Retina (tissue), 1 donor: ENCODE results near the gene ATP6V1G1.

Experiments used
- DNase-seq: peaks from one replicate; pipeline ENCODE4 v3.0.0-alpha.2; 2016

The ATP6V1G1 gene

DNA sequence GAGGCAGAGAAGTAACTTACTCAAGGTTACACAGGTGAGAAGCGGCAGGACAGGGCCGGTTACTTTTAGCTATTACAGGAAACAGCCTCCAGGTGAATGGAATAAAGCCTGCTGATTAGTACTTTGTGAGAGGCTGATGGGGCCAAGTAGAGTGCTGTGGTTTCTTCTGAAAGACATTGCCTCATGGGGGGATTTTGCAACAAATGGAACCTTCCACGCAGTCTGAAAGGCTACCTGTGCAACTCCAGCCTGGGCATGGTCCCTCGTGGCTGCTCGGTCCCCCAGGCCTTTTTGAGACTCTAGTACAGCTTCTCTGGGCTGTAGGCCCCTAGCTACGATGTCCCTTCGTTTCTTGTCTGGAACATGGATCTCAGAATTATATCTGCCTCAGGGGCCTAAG lies 25.5 kb downstream of the ATP6V1G1 start:
- DNase-seq, result no peak

DNA sequence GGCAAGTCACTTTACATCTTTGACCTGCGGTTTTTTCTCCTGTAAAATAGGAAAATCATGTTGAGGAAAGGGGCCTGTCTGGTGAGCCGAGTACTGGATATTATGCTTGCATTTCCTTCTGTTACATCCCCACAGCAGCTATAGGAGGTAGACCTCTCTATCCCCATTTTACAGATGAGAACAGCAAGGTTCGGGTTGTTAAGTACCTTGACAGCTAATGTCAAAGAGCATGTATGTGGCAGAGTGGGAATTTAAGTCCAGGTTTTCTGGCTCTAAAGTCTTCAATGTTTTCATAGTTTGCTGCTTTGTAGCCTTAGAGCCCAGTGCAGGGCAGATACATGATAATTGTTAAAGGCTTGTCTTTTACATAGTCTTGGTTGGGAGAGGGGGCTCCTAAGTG lies 26.4 kb downstream of the ATP6V1G1 start:
- DNase-seq, result no peak

DNA sequence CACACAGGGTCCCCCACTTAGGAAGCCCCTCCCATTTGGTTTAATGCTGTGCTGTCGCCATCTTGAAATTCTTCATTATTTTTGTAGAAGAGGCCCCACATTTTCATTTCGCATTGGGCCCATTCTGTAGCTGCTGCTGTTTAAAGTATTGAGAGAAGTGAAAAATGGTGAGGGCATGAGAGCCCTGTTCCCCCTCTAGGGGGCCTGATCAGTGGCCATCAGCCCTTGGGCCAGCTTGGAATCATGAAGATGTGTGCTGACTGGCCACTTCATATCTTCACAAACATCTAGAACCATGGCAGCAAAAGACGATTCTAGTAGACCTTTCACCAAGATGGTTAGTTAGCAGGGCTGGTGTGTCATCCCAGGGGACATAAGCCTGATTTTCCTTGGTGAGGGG lies 26.8 kb downstream of the ATP6V1G1 start:
- no peak for DNase-seq

DNA sequence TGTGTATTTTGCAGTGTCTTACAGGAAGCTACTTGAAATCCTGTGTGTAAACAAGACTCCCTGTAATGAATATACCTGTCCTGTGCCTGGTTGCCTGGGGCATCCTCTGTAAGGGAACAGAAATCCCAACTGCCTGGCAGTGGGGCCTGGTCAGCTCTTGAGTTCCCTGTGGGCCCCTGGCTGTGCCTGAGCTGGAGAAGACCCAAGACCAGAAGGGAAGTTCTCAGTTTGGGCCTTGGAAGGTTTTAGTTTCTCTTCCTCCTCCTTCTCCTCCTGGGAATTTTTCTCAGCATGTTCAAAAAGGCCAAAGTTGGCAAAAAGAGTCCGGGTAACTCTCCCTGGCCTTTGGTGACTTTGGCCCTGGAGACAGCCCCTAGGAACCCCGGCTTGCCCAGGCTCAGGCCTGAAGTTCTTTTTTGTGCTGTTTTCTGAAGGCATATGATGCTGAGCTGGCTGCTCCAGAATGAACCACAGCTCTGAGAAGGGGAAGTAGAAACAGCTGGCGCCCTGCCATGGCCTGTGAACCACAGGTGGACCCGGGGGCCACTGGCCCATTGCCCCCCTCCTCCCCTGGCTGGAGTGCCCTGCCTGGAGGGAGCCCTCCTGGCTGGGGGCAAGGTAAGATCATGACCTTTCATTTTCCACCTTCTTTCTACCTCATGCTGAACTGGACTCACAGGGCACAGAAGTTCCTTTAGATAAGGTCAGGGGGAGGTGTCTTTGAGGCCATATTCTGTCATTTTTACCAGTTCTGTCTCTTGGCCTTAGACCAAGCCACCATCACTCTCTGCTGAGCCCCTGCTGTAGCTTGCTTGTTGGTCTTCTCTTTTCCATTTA lies 29.3 kb downstream of the ATP6V1G1 start:
- no peak for DNase-seq

DNA sequence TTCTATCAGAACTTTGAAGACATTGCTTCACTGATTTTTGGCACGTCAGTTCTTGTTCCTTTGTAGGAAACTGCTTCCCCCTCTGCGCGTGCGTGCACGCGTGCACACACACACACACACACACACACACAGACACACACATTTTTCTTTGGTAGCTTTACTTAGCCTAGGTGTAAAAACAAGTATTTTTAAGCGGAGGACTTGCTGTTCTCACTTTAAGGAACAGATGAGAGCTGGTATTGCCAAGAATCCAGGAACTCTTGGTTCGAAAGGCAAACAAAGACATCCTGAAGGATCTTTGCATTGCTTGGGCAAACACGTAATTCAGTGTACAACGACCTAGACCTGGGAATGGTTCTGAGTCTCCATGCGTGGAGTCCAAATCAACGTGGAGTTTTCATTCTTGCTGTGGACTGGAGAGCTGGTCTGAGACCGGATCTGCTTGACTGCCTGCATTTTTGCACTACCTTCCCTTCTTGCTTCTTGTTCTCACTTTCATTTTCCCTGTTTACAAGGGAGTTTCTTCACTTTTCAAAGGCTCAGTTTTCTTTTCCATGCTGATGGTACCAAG lies 31.7 kb downstream of the ATP6V1G1 start:
- no peak for DNase-seq

DNA sequence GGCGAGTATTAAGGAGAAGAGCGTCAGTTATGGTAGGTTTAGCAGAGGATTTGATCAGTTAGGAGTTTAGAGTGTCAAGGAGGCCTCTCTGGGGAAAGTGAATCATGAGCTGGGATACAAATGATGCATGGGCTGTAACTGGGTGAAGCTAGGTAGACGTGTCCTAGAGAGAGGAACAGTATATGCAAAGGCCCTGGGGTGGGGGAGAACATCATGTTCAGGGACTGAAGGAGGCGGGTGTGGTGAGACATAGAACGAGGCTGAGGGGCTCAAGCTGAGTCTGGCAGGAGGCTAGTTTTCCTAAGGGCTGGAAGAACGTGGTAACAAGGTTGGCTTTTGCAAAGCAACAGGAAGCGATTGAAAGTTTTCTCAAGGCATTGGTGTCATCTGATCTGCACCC lies 34.0 kb downstream of the ATP6V1G1 start:
- DNase-seq, result no peak

DNA sequence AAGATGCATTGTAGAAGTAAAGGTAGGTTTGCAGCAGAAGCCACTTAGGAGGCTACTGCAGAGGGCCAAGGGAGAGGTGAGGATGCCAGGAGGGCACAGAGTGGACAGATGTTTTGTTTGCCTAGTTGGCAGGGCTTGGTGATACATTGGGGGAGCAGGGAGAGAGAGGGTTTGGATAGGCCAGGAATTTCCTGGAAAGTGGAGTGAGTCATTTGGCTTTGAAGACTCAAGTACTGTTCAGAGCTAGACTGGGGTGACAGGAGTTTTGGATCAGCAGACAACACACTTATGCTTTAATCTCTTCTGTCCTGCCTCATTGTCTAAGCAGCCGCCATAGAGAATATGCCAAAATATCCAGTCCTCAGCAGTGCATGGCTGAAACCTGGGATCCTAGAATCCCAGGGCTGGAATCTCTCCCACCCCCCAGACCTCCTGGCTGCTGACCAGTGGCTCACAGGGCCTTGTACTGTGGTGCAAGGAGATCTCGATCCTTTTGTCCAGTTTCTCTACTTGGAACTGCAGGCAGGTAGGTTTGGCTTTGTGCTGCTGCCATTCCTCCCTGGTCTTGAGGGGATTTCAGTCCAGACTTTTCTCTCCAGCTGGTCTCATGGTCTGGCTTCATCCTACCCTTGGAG lies 34.5 kb downstream of the ATP6V1G1 start:
- no peak for DNase-seq

DNA sequence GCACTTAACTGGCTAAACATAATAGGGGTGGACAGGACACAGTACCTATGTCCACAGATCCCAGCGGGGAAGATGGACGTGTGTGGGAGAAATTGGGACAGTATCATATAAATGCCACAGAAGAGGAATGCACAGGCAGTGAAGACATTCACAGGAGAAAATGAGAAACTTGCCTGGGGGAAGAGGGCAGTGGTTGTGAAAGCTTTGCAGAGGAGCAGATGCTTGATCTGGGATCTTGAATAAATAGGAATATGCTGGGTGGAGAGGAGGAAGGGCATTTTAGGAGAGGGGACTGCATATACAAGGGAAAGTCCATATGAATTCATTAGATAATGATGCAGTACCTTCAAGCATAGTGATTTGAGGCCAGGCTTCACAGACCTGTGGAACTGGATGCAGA lies 37.1 kb downstream of the ATP6V1G1 start:
- DNase-seq, result no peak

DNA sequence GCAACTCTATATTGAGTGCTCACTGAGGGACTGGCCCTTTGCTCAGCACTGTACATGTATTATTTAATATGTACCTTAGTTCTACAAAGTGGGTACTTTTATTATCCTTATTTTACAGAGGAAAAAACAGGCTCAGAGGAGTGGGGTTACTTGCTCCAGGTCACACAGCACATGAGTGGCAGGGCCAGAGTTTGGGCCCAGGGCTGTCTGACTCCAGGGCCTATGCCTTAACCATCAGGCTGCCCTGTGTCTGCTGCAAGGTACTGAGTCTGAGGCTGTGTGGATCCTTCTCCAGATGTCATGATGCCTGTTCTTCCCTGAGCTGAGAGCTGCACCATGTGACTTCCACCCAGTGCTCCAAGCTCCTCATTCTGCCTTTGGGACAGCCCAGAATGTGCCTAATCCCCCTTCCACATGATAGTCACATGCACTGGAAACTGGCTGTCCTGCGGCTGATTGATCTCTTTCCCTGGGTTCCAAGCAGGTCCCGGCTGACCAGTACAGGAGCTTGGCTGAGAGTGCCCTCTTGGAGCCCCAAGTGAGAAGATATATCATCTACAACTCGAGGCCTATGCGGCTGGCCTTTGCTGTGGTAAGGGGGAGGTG lies 38.9 kb downstream of the ATP6V1G1 start:
- no peak for DNase-seq

DNA sequence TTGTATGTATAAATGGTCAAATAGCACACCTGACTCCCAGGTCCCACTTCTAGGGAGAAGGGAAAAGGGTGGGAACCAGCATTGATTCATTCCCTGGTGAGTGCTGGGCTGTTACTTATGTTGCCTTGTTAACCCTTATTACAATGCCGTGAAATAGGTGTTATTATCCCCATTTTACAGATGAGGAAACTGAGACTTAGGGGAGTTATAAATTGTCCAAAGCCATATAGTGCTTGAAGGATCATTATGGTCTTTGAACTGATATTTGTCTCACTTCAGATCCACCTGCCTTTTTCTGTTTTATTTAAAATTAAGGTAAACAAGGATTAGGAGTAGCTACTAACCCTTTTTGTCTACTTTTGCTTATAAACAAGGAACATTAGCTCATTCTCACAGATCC lies 40.0 kb downstream of the ATP6V1G1 start:
- DNase-seq, result no peak

DNA sequence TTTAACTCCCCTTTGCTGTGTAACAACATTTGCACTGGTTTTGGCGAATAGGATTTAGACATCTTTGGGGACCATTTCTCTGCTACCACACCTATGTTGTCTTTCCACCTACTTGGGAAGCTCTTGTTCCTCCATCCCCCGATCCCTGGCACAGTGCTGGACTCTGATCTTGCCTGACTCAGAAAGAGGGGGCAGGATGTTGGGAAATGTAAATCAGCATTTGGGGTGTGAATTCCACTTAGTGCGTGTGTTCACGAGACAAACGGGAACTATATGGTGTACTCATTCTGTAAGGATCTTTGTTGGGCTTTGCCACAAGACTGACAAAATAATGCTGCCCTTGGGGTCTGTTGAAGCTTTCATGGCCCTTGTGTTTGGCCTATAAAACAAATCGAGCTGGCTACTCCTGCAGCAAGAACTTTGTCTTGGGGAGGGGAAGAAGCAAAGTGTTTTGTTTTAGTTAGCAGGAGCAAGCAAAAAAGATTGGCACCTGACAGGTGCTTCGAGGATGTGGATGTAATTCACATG lies 42.1 kb downstream of the ATP6V1G1 start:
- no peak for DNase-seq

DNA sequence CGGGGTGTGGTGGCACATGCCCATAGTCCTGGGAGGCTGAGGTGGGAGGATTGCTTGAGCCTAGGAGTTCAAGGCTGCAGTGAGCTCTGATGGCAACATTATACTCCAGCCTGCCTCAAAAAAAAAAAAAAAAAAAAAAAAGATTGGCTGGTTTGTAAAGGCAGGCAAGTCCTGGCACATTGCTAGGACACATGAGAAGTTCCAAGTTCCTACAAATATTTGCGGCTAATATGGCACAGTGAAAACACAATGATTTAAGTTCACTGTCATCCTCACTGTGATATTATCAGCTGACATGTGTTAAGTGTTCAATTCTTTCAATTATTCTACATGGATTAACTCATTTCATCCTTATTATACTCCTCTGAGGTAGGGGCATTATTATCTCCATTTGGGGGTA lies 43.6 kb downstream of the ATP6V1G1 start:
- no peak for DNase-seq

DNA sequence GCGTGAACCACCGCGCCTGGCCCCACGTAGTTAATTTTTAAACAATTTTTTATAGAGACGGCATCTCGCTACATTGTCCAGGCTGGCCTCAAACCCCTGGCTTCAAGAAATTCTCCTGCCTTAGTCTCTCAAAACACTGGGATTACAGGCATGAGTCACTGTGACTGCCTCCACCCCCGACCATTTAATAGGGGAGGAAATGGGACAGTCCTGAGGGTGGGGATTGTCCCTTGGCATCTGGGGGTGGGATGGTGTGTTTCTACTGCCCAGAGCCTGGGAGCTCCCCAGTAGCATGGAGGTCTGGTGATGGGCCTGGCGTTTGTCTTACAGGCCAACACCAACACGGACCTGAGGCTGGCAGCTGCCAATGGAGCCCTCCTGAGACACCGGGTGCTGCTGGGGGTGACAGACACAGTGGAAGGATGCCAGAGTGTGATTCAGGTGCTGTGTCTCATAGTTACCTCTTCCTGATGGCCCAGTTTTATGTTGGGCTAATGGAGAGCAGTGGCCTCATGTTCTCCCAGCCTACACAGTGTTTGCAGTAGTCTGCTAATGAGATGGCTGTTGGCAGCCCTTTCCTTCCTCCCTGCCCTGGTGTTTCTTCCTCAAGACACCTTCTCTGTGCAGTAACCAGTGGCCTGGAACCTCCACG lies 46.0 kb downstream of the ATP6V1G1 start:
- DNase-seq, result no peak

DNA sequence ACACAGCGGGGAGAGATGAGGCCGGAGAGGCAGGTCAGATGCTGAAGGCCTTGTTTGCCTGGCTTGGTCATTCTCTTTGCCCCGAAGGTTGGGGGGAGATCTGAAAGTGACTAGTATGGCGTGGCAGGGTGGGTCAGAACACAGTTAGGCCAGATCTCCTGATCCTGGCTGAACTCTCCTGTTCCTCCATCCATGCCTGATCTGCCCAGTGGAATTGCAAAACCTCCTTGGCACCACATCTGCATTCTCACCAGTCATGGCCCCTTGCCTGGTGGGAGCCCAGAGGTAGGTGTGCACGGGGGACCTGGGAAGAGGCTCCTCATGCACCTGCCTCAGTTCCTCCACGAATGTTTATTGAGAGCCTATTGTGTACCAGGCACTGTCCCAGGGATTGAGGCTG lies 46.8 kb downstream of the ATP6V1G1 start:
- DNase-seq, result no peak

DNA sequence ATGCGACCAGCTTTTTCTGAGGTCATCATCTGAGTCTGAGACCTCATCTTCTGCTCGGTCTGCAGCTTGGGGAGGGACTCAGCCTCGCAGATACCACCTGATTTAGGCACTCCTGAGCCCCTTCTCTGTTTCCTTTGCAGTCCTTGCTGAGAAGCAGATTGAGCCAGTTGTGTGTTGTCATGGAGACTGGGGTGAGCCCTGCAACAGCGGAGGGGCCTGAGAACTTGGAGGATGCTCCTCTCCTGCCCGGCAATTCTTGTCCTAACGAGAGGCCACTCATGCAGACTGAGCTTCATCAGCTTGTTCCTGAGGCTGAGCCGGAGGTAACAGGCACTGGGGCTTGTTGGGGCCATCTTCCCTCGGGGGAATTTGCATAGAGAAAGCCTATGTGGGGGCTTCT lies 50.8 kb downstream of the ATP6V1G1 start:
- no peak for DNase-seq

DNA sequence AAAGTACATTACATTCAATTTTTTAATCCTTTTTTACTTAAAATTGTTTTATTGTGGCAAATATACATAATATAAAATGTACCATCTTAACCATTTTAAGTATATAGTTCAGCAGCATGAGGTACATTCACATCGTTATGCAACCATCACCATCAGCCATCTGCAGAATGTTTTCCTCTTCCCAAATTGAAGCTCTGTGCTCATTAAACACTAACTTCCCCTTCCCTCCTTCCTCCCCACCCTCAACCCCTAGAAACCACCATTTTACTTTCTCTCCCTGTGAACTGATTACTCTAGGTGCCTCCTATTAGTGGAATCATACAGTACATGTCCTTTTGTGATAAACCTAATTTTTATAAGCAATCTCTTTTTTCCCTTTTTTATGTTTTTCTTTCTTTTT lies 54.4 kb downstream of the ATP6V1G1 start:
- no peak for DNase-seq

DNA sequence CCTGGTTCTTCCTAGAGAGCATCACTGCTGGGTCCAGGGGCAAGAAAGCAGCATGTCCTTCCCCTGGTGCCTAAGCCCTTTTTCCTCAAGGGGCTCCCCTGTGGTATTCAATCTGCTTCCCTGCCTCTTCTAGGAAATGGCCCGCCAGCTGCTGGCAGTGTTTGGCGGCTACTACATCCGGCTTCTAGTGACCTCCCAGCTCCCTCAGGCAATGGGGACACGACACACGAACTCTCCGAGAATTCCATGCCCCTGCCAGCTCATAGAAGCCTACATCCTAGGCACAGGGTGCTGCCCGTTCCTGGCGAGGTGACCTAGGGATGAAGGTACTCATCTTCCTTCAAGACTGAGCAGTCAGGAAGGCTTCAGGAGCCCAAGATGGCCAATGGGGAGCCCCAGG lies 55.4 kb downstream of the ATP6V1G1 start:
- DNase-seq, result no peak

DNA sequence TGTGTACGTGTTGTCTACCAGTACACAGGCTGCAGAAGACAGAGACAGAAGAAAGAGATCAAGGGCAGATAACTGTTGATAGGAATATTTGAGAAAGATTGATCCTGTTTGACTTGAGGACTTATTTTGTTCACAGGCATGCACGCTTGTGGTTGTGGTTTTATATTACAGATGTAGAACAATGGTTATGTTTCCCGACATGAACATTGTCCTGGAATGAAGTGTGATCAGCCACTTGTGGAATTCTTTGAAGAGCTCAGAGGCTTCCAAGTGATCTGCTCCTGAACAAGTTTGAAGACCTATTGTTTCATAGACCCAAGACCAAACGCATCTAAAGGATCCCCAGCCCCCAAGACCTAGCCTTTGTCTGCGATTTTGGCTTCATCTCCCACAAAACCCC lies 56.3 kb downstream of the ATP6V1G1 start:
- no peak for DNase-seq
